Activated gamma-delta T cell treated with Interleukin-2 at 50 U/mL for 16 hours (primary cell): ENCODE data around the gene SLC15A3.

Experiments used
- DNase-seq: peaks from one replicate; pipeline ENCODE4 v3.0.0-alpha.2; 2020

Gene SLC15A3

DNA sequence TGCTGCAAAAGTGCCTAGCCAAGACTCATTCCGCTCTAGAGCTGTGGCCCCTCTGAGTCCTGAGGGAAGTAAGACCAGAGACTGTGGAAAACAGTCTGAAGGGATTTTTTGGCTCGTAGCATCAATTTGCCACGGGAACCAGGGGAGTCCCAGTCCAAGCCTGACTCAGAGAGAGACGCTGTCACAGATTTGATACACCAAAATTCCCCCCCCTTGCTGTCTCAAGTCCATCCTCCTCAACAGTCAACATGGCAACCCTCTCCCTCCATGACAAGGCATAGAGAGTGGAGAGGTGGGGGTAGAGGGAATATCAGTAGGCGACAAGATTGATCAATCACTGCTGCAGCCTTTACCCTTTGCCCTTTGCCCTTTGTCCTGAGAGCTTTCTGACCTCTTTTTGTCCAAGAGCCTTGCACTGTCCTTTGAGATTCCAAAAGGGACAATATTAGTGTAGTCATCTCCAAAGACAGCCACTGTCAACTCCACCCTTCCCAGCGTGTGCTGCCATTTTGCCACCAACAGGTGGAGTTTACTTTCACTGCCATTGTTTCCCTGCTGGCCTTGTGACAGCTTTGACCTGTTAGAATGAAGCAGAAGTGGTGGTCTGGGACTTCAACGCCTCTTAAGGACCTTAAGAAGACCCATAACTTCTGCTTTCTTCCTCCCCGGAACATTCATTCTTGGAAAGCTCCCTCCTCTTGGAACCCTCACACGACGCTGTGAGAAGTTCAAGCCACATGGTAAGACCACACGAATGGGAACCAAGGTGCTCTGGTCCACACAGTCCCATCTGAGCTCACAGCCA is 7.3 kb downstream of the SLC15A3 start:
- no peak for DNase-seq

- DNase-seq: no peak
These were observed 8.9 kb downstream of the SLC15A3 start for GRCh38 chr11:60942970-60943565.

- DNase-seq: no peak
These were observed 9.8 kb downstream of the SLC15A3 start for GRCh38 chr11:60942219-60942618.

- no peak for DNase-seq
These were observed 10.4 kb downstream of the SLC15A3 start for GRCh38 chr11:60941371-60942119.

DNA sequence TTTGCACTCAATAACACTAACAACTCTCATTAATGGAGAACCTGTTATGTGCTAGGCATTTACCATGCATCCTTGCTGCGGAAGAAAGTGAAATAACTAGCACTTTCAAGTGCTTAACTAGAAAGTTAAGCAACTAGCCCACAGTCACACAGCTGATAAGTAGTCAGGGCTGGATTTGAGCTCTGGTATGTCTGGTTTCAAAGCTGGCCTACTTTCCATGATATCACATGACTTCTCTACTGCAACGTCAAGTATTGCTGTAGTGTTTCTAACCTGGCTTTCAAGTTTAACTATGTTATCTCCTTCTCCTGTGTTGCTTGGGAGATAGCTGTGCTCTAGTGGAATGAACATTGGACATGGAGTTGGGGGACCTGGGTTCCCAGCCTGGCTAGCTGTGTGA is 12.1 kb downstream of the SLC15A3 start:
- no peak for DNase-seq

DNA sequence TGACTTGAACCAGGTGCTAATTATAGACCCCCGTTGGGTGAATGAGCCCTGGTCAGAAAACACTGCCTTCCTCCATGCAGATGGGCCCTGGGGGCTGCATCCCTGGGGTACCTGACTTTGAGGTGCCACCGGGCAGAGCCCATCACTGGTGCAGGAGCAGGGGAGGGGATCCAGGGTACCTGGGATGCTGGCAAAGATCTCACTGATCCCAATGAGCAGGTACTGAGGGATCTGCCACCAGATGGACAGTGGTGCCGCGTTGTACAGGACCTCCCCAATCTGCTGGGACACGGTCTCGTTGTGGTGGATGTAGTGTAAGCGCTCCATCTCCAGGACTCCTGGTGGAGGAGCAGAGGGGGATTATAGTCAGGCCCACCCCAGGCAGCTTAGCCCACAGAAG is 12.7 kb downstream of the SLC15A3 start:
- no peak for DNase-seq

GRCh38 chr11:60938500-60938899 is 13.5 kb downstream of the SLC15A3 start:
- no peak for DNase-seq

- no peak for DNase-seq
These were observed 14.2 kb downstream of the SLC15A3 start for GRCh38 chr11:60937811-60938210.

GRCh38 chr11:60937144-60937527 is 14.8 kb downstream of the SLC15A3 start:
- no peak for DNase-seq

GRCh38 chr11:60936467-60937143 is 15.4 kb downstream of the SLC15A3 start:
- no peak for DNase-seq

DNA sequence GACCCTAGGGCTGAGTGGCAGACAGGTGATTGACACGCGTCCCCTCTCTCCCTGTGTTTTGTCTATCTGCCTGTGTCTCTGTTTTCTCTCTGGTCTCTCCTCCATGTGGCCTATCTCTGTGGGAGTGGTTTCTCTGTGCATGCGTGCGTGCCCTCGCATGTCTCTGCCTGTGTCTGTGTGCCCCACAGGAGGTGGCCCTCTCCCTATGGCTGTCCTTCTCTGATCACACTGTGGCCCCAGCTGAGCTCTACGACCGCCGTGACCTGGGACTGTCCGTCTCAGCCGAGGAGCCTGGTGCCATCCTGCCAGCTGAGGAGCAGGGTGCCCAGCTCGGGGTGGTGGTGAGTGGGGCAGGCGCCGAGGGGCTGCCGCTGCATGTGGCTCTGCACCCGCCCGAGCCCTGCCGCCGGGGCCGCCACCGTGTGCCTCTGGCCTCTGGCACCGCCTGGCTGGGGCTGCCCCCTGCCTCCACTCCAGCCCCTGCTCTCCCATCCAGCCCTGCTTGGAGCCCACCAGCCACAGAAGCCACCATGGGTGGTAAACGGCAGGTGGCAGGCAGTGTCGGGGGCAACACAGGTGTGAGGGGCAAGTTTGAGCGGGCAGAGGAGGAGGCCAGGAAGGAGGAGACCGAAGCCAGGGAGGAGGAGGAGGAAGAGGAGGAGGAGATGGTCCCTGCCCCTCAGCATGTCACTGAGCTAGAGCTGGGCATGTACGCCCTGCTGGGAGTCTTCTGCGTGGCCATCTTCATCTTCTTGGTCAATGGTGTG is 16.1 kb downstream of the SLC15A3 start:
- DNase-seq: no peak

GRCh38 chr11:60934790-60935605 is 17.0 kb downstream of the SLC15A3 start:
- DNase-seq: no peak

GRCh38 chr11:60934124-60934789 is 17.7 kb downstream of the SLC15A3 start:
- DNase-seq: no peak

DNA sequence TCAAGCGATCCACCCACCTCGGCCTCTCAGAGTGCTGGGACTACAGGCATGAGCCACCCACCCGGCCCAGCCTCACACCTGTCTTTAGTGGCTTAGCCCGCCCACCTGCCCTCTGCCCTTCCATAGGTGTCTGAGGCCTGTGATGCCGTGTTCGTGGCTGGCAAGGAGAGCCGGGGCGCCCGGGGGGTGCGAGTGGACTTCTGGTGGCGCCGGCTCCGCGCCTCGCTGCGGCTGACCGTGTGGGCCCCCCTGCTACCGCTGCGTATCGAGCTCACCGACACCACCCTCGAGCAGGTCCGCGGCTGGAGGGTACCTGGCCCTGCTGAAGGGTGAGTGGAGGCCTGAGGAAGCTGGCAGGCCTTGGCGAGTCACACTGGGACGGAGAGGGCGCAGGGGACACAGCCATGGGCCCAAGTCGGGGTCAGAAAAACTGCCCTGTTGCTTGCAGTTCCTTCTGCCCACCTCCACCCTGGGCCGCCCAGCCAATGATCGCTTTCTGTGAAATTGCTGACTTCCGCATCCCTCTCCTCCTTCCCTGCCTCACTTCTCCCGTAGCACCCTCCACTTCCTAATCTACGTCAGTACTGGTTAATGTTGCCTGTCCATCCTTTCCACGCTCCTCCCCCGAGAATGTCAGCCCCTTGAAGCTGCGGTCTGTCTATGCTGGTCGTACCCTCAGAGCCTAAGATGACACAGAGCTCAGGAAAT is 18.4 kb downstream of the SLC15A3 start:
- DNase-seq: no peak

- no peak for DNase-seq
These were observed 19.2 kb downstream of the SLC15A3 start for GRCh38 chr11:60932605-60933356.

DNA sequence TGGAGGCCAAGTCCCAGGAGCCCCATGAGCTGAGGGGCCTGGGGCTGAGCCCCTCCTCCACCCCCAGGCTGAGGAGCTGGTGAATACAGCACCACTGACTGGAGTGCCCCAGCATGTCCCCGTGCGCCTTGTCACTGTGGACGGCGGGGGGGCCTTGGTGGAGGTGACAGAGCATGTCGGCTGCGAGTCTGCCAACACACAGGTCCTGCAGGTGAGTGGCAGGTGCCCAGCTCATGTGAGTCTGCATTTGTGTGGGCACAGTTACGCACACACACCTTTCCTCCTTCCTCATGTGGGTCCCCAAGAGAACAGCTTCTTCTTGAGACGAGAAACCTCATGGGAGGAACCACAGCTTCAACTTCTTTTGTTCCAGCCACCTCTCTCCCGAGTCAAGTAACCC is 20.1 kb downstream of the SLC15A3 start:
- no peak for DNase-seq

- DNase-seq: no peak
These were observed 21.6 kb downstream of the SLC15A3 start for GRCh38 chr11:60930394-60930793.

- no peak for DNase-seq
These were observed 22.2 kb downstream of the SLC15A3 start for GRCh38 chr11:60929764-60930163.

DNA sequence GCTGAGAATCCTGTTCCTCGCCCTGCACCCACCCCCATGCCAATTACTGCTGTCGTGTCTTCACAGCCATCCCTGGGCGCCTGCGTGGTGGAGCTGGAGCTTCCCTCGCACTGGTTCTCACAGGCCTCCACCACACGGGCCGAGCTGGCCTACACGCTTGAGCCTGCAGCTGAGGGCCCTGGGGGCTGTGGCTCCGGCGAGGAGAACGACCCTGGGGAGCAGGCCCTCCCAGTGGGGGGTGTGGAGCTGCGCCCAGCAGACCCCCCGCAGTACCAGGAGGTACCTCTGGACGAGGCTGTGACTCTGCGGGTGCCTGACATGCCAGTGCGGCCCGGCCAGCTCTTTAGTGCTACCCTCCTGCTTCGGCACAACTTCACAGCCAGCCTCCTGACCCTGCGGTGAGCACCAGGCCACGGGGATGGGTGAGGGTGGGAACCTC is 23.4 kb downstream of the SLC15A3 start:
- DNase-seq: no peak

- no peak for DNase-seq
These were observed 24.4 kb downstream of the SLC15A3 start for GRCh38 chr11:60927600-60927999.
